Activated CD8-positive, alpha-beta T cell treated with anti-CD3 and anti-CD28 coated beads, Interleukin-2, amount 10 ng/mL, durations not matched to agents 7 days and 5 days (primary cell): ENCODE data around the gene TACC3. TPM values are rescaled to one million over a fixed set of nuclear protein-coding genes. Genes with fewer than 3 reads are reported as not detected.

Source experiments
- ATAC-seq: fragments of 150-1000 bp; cut with Tn5 transposase; one replicate; pipeline ENCODE4 v1.10.0; 2021; ENCODE audit warnings: moderate library complexity
- CTCF ChIA-PET: fragments of 350-600 bp; sonication (Branson Sonifier 250); formaldehyde crosslinking; loops from one replicate; lab custom pipeline; 2021; ENCODE audit warnings: antibody characterized with exemption; lab: Charles Lee
- POLR2A ChIA-PET: fragments of 350-600 bp; sonication (Branson Sonifier 250); formaldehyde crosslinking; loops from one replicate; lab custom pipeline; 2021; ENCODE audit warnings: antibody characterized with exemption; lab: Charles Lee
- DNase-seq: peaks from one replicate; pipeline ENCODE4 v3.0.0-alpha.2; 2020
- H3K27ac Mint-ChIP-seq: one replicate; pipeline ENCODE4 v1.8.0; 2021; ENCODE audit warnings: mild to moderate bottlenecking, mixed read lengths
- H3K27me3 Mint-ChIP-seq: one replicate; pipeline ENCODE4 v1.8.0; 2021; ENCODE audit warnings: low read depth, mixed read lengths
- H3K36me3 Mint-ChIP-seq: one replicate; pipeline ENCODE4 v1.8.0; 2021; ENCODE audit warnings: low read depth, mixed read lengths
- H3K4me1 Mint-ChIP-seq: one replicate; pipeline ENCODE4 v1.8.0; 2021; ENCODE audit warnings: low read depth, mixed read lengths
- H3K4me3 Mint-ChIP-seq: one replicate; pipeline ENCODE4 v1.8.0; 2021; ENCODE audit warnings: mild to moderate bottlenecking, mixed read lengths
- H3K9me3 Mint-ChIP-seq: one replicate; pipeline ENCODE4 v1.8.0; 2022; ENCODE audit warnings: mixed read lengths; ENCODE audit not compliant: insufficient read depth
- total RNA-seq, 2 experiments: library from RNA; stranded (reverse); gene quantifications; one replicate each; pipeline ENCODE4 v1.2.3, GENCODE V29; 2021

Gene TACC3
- total RNA-seq, 2 experiments from 2014 or later, result 284 to 311 TPM

DNA sequence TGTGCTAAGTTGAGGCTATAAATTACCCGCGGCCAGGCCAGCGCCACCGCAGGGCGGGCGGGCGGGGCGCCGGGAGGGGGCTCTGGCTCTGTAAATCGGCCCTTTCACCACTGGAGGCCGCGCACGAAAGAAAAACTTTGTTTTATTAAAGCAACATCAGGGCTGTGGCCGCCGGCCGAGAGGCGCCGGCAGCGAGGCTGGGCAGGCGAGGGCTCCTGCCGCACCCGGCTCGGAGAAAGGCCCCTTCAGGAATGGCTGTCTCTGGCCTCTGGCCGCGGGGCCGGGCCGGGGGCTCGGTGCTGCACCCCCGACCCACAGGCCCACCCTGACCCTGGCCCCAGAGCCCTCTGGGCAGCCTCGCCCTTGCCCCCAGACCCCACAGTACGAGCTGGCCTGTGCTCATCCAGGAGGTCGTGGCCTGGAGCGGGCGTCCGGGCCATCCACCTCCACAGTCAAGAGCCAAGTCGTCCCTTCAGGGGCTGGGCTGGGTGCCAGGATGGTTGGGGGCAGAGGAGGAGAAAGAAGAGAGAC, 42.3 kb downstream of the TACC3 start:
- H3K4me3 Mint-ChIP-seq, result no peak overlapping the region
- H3K36me3 Mint-ChIP-seq, result no peaks in the 10 kb centered on the region
- CTCF ChIA-PET, result no interaction called here

GRCh38 chr4:1764670-1765069, 43.3 kb downstream of the TACC3 start:
- ATAC-seq (no peak), DNase-seq (no peak)
- POLR2A ChIA-PET, result no interaction called here
- no peak overlapping the region for H3K4me3 Mint-ChIP-seq
- H3K27ac Mint-ChIP-seq, result no peak overlapping the region
- no peaks in the 10 kb centered on the region for H3K9me3 Mint-ChIP-seq
- no peaks in the 10 kb centered on the region for H3K36me3 Mint-ChIP-seq
- H3K4me1 Mint-ChIP-seq, result no peaks in the 10 kb centered on the region
- CTCF ChIA-PET, result no interaction called here
- peaks cover 22% of the 10 kb centered on the region for H3K27me3 Mint-ChIP-seq

More for the DNA sequence above, 42.3 kb downstream of the TACC3 start:
- ATAC-seq, result no peak
- Mint-ChIP-seq H3K9me3 (no peaks in the 10 kb centered on the region), H3K27me3 (peaks cover 22% of the 10 kb centered on the region), H3K27ac (no peak overlapping the region), H3K4me1 (no peaks in the 10 kb centered on the region)
- POLR2A ChIA-PET, result no interaction called here
- no peak for DNase-seq

DNA sequence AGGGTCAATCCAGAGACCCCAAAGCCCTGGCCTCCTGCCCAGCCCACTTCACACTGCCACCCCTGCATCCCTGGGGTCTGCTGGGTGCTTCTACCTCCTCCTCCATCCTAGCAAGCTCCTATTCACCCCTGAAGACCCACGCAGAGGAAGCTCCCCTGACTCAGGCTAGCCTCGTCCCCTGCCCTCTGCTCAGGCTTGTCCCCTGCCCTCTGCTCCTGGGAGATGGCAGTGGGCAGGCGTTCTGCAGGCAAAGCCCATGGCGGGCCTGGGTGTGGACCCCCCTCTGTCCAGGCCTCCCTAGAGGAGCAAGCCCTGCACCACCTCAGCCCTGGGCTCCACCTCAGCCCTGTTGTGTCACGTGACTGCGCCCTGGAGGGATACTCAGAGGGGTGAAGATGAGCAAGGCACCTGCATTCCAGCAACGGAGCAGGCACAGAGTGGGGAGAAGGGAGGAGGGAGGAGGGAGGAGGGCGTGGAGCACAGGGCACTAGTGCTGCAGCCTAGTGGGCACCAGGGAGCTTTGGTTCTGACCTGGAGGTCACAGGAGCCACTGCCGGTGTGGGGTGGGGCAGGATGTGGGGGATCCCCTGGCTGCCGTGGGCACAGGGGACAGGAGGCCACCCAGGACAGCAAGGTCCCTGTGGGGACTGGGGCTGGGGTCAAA, 44.2 kb downstream of the TACC3 start:
- peaks cover 22% of the 10 kb centered on the region for H3K27me3 Mint-ChIP-seq
- ChIA-PET CTCF (no interaction called here), POLR2A (no interaction called here)
- no peak overlapping the region for H3K27ac Mint-ChIP-seq
- no peaks in the 10 kb centered on the region for H3K36me3 Mint-ChIP-seq
- ATAC-seq (no peak), DNase-seq (no peak)
- H3K4me1 Mint-ChIP-seq, result no peaks in the 10 kb centered on the region
- H3K4me3 Mint-ChIP-seq, result no peak overlapping the region
- H3K9me3 Mint-ChIP-seq, result no peaks in the 10 kb centered on the region

DNA sequence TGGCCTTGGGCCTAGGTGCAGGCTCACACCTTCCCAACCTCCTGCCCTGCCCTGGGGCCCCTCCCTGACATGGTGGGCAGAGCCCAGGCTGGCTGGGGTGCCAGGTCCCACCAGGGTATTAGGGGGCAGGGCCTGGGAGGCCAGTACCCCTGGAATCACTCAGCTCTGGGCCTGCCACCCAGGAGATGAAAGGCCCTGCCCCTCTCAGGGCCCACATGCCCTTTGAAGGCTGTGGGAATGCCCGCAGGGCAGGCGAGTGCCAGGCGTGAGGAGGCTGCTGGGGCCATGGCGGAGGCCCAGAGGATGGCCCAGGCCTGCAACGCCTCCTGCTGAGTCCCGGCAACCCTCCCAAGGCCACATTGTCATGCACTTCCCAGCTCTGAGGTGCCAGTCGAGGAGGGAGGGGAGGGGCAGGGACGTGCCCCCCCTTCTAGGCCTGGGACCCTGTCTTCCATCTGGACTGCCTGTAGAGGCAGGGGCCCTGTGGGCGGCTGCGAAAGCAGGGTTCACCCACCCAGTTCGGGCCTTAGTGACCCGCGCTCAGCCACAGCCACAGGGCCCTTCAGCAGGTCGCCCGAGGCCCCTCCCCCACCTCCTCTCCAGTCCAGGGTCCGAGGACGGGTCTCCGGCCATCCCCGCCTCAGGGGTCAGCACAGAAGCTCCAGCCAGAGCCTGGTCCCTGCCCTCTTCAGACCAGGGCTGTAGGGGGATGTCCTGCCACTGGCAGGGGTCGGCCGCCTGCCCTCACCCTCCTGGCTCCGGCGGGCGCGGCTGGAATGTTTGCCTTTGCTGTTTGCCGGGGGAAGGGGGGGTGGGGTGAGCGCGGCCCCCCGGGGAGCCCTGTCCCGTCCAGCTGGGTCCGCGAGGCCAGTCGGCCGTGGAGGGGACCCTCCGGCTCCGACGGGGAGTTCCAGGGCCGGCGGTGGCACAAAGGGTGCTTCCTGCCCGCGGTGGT, 45.1 kb downstream of the TACC3 start:
- ATAC-seq, result no peak
- ChIA-PET POLR2A (no interaction called here), CTCF (no interaction called here)

GRCh38 chr4:1767061-1767769, 45.9 kb downstream of the TACC3 start:
- ATAC-seq (no peak), DNase-seq (no peak)
- Mint-ChIP-seq H3K27me3 (peaks cover 22% of the 10 kb centered on the region), H3K9me3 (no peaks in the 10 kb centered on the region), H3K36me3 (no peaks in the 10 kb centered on the region), H3K27ac (no peak overlapping the region), H3K4me3 (no peak overlapping the region), H3K4me1 (peaks cover 2% of the 10 kb centered on the region)
- CTCF ChIA-PET, result interaction anchor here (0.9 to 1.0 kb wide), 3 partner anchors 8 to 42 kb away, joined by 3 read pairs; no protein-coding TSS in a partner anchor
- POLR2A ChIA-PET, result no interaction called here

More for the DNA sequence above, 45.1 kb downstream of the TACC3 start:
- peaks cover 22% of the 10 kb centered on the region for H3K27me3 Mint-ChIP-seq
- H3K4me3 Mint-ChIP-seq, result no peak overlapping the region
- no peak overlapping the region for H3K27ac Mint-ChIP-seq
- no peak for DNase-seq
- no peaks in the 10 kb centered on the region for H3K4me1 Mint-ChIP-seq
- no peaks in the 10 kb centered on the region for H3K36me3 Mint-ChIP-seq
- no peaks in the 10 kb centered on the region for H3K9me3 Mint-ChIP-seq

- no peak overlapping the region for H3K4me3 Mint-ChIP-seq
- ChIA-PET POLR2A (no interaction called here), CTCF (interaction anchor here (0.9 to 1.0 kb wide), 3 partner anchors 9 to 41 kb away, joined by 3 read pairs; no protein-coding TSS in a partner anchor)
- no peaks in the 10 kb centered on the region for H3K9me3 Mint-ChIP-seq
- H3K27ac Mint-ChIP-seq, result no peak overlapping the region
- no peaks in the 10 kb centered on the region for H3K36me3 Mint-ChIP-seq
- peaks cover 20% of the 10 kb centered on the region for H3K27me3 Mint-ChIP-seq
- ATAC-seq (no peak), DNase-seq (no peak)
- H3K4me1 Mint-ChIP-seq, result peaks cover 2% of the 10 kb centered on the region
Measured at GRCh38 chr4:1767770-1768366, 46.5 kb downstream of the TACC3 start.

- peaks cover 20% of the 10 kb centered on the region for H3K27me3 Mint-ChIP-seq
- no peak overlapping the region for H3K4me3 Mint-ChIP-seq
- DNase-seq (no peak), ATAC-seq (no peak)
- no peaks in the 10 kb centered on the region for H3K36me3 Mint-ChIP-seq
- POLR2A ChIA-PET, result no interaction called here
- H3K27ac Mint-ChIP-seq, result no peak overlapping the region
- no peaks in the 10 kb centered on the region for H3K9me3 Mint-ChIP-seq
- CTCF ChIA-PET, result interaction anchor here (0.9 to 1.0 kb wide), 3 partner anchors 9 to 40 kb away, joined by 3 read pairs; no protein-coding TSS in a partner anchor
- peaks cover 2% of the 10 kb centered on the region for H3K4me1 Mint-ChIP-seq
Measured at GRCh38 chr4:1768367-1769034, 47.2 kb downstream of the TACC3 start.

DNA sequence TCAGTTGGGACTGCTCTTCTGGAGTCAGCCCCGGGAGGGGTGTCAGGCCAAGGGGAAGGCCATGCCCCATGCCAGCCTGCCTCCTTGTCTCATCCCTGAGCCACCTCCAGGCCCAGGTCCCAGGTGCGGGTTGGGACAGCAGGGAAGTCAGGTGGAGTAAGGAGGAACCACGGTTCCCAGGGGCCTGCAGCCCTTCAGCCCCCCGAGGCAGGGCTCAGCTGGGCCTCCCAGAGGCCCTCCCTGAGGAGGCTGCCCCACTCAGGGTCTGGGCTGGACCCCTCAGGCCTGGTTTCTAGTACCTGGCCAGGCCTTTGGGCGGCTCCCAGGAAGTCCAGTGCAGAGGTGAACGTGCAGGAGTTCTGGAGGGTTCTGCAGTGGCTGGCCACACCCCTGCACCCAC, 48.4 kb downstream of the TACC3 start:
- Mint-ChIP-seq H3K36me3 (no peaks in the 10 kb centered on the region), H3K27ac (no peak overlapping the region), H3K9me3 (no peaks in the 10 kb centered on the region), H3K4me1 (peaks cover 2% of the 10 kb centered on the region), H3K4me3 (no peak overlapping the region), H3K27me3 (peaks cover 13% of the 10 kb centered on the region)
- no peak for DNase-seq
- ChIA-PET POLR2A (no interaction called here), CTCF (no interaction called here)
- no peak for ATAC-seq

GRCh38 chr4:1770245-1770644, 48.9 kb downstream of the TACC3 start:
- H3K27ac Mint-ChIP-seq, result no peak overlapping the region
- ATAC-seq, result no peak
- H3K4me1 Mint-ChIP-seq, result peaks cover 2% of the 10 kb centered on the region
- H3K4me3 Mint-ChIP-seq, result no peak overlapping the region
- no peak for DNase-seq
- peaks cover 13% of the 10 kb centered on the region for H3K27me3 Mint-ChIP-seq
- H3K9me3 Mint-ChIP-seq, result no peaks in the 10 kb centered on the region
- ChIA-PET POLR2A (no interaction called here), CTCF (no interaction called here)
- no peaks in the 10 kb centered on the region for H3K36me3 Mint-ChIP-seq

GRCh38 chr4:1770791-1771231, 49.5 kb downstream of the TACC3 start:
- Mint-ChIP-seq H3K4me1 (peaks cover 2% of the 10 kb centered on the region), H3K36me3 (no peaks in the 10 kb centered on the region), H3K27me3 (peaks cover 9% of the 10 kb centered on the region), H3K27ac (no peak overlapping the region), H3K4me3 (no peak overlapping the region), H3K9me3 (no peaks in the 10 kb centered on the region)
- ChIA-PET CTCF (no interaction called here), POLR2A (no interaction called here)
- DNase-seq (no peak), ATAC-seq (no peak)
